SW480 (cell line): ENCODE measurements around the gene DYNC1I2.

Experiments used
- DNase-seq: peaks from one replicate; pipeline ENCODE4 v3.0.0-alpha.2; 2016; ENCODE audit warnings: low spot score

DYNC1I2 gene

GRCh38 chr2:171778515-171778914 is 91.2 kb downstream of the DYNC1I2 start:
- DNase-seq = no peak

- DNase-seq = no peak
Observed at GRCh38 chr2:171785450-171785849, 98.2 kb downstream of the DYNC1I2 start.

GRCh38 chr2:171787333-171788072 is 100.2 kb downstream of the DYNC1I2 start:
- no peak for DNase-seq

GRCh38 chr2:171788316-171788993 is 101.2 kb downstream of the DYNC1I2 start:
- DNase-seq = no peak

- DNase-seq = no peak
Observed at GRCh38 chr2:171789956-171790355, 102.7 kb downstream of the DYNC1I2 start.

GRCh38 chr2:171791361-171791760 is 104.1 kb downstream of the DYNC1I2 start:
- no peak for DNase-seq

GRCh38 chr2:171792157-171792556 is 104.9 kb downstream of the DYNC1I2 start:
- no peak for DNase-seq

- DNase-seq = no peak
Observed at GRCh38 chr2:171792886-171793580, 105.8 kb downstream of the DYNC1I2 start.

GRCh38 chr2:171793691-171794678 is 106.7 kb downstream of the DYNC1I2 start:
- no peak for DNase-seq

GRCh38 chr2:171794918-171795317 is 107.6 kb downstream of the DYNC1I2 start:
- no peak for DNase-seq
